Mesendoderm (in vitro differentiated cells): ENCODE measurements around the gene RASEF.

ENCODE experiments used
- DNase-seq: peaks from one replicate; pipeline ENCODE4 v3.0.0; 2013
- H2AK5ac ChIP-seq: 2 replicates; pipeline ENCODE4 v1.6.1; 2013; ENCODE audit warnings: low read length, inconsistent platforms
- H2BK120ac ChIP-seq: 2 replicates; pipeline ENCODE4 v1.6.1; 2013; ENCODE audit warnings: low read depth, mild to moderate bottlenecking, low read length, moderate library complexity, mixed read lengths
- H2BK15ac ChIP-seq: replicated peaks from 2 replicates; pipeline ENCODE4 v1.6.1; 2013; ENCODE audit warnings: low read depth, mild to moderate bottlenecking, moderate library complexity
- H2BK5ac ChIP-seq: 2 replicates; pipeline ENCODE4 v1.6.1; 2013; ENCODE audit warnings: low read length, inconsistent platforms
- H3K18ac ChIP-seq: 2 replicates; pipeline ENCODE4 v1.6.1; 2013; ENCODE audit warnings: mild to moderate bottlenecking, low read length, mixed read lengths
- H3K23ac ChIP-seq: one replicate; pipeline ENCODE4 v1.6.1; 2013; ENCODE audit warnings: low read length
- H3K27ac ChIP-seq: 2 replicates; pipeline ENCODE4 v1.5.1; 2013; ENCODE audit warnings: low read depth, mild to moderate bottlenecking, inconsistent platforms, low read length, moderate library complexity
- H3K27me3 ChIP-seq: 2 replicates; pipeline ENCODE4 v1.6.1; 2013; ENCODE audit warnings: low read length, control low read depth, mild to moderate bottlenecking, inconsistent platforms; ENCODE audit not compliant: insufficient read depth, poor library complexity
- H3K36me3 ChIP-seq: 2 replicates; pipeline ENCODE4 v1.6.1; 2013; ENCODE audit warnings: low read length, inconsistent platforms; ENCODE audit not compliant: control insufficient read depth, insufficient read depth
- H3K4ac ChIP-seq: one replicate; pipeline ENCODE4 v1.6.1; 2013; ENCODE audit warnings: low read depth, mild to moderate bottlenecking, low read length, moderate library complexity
- H3K4me1 ChIP-seq: 2 replicates; pipeline ENCODE4 v1.6.1; 2013; ENCODE audit warnings: low read depth, low read length, inconsistent platforms; ENCODE audit not compliant: control insufficient read depth
- H3K4me2 ChIP-seq: 2 replicates; pipeline ENCODE4 v1.6.1; 2013; ENCODE audit warnings: low read length
- H3K4me3 ChIP-seq: 2 replicates; pipeline ENCODE4 v1.5.1; 2013; ENCODE audit warnings: mild to moderate bottlenecking, low read length
- H3K56ac ChIP-seq: one replicate; pipeline ENCODE4 v1.6.1; 2013; ENCODE audit warnings: low read length
- H3K79me1 ChIP-seq: 2 replicates; pipeline ENCODE4 v1.6.1; 2013; ENCODE audit warnings: low read length, inconsistent platforms
- H3K79me2 ChIP-seq: 2 replicates; pipeline ENCODE4 v1.6.1; 2013; ENCODE audit warnings: mild to moderate bottlenecking, low read length; ENCODE audit not compliant: control insufficient read depth, insufficient read depth
- H3K9ac ChIP-seq: 2 replicates; pipeline ENCODE4 v1.6.1; 2013; ENCODE audit warnings: low read length, inconsistent platforms
- H4K5ac ChIP-seq: one replicate; pipeline ENCODE4 v1.6.1; 2013; ENCODE audit warnings: low read length
- H4K8ac ChIP-seq: one replicate; pipeline ENCODE4 v1.6.1; 2013; ENCODE audit warnings: low read depth, mild to moderate bottlenecking, control low read depth, low read length, moderate library complexity
- WGBS: extraction: QIAGEN DNeasy Blood & Tissue Kit; methylation state at CpG from one replicate; pipeline ENCODE4 v1.1.7; 2013; ENCODE audit warnings: low lambda C conversion rate, missing lambda C conversion rate; ENCODE audit not compliant: insufficient coverage; ENCODE audit errors: extremely low coverage; 5-methylcytosine and 5-hydroxymethylcytosine counted together

Gene RASEF

GRCh38 chr9:83035143-83035542 lies 27.8 kb downstream of the RASEF start:
- H3K79me1 ChIP-seq, result no peaks in the 10 kb centered on the region
- H2BK120ac ChIP-seq, result no peak overlapping the region
- H3K56ac ChIP-seq, result no peak overlapping the region
- H3K27ac ChIP-seq, result no peak overlapping the region
- no peak overlapping the region for H3K9ac ChIP-seq
- no peak overlapping the region for H4K8ac ChIP-seq
- H3K27me3 ChIP-seq, result no peaks in the 10 kb centered on the region
- no peak overlapping the region for H2BK5ac ChIP-seq
- no peaks in the 10 kb centered on the region for H3K4me1 ChIP-seq
- H3K18ac ChIP-seq, result no peak overlapping the region
- no peak overlapping the region for H3K4me2 ChIP-seq
- no peak overlapping the region for H4K5ac ChIP-seq
- H3K4ac ChIP-seq, result no peak overlapping the region
- H3K36me3 ChIP-seq, result no peaks in the 10 kb centered on the region
- no peaks in the 10 kb centered on the region for H3K79me2 ChIP-seq
- no CpG with 5 or more reads among the region's 2 CpGs for WGBS
- H3K23ac ChIP-seq, result no peak overlapping the region
- no peak overlapping the region for H2AK5ac ChIP-seq
- DNase-seq, result no peak
- no peak overlapping the region for H2BK15ac ChIP-seq
- no peak overlapping the region for H3K4me3 ChIP-seq

- no peak overlapping the region for H2BK120ac ChIP-seq
- H3K4me1 ChIP-seq, result no peaks in the 10 kb centered on the region
- H4K5ac ChIP-seq, result no peak overlapping the region
- H3K27me3 ChIP-seq, result no peaks in the 10 kb centered on the region
- no peak overlapping the region for H3K4me3 ChIP-seq
- H3K56ac ChIP-seq, result no peak overlapping the region
- H3K4me2 ChIP-seq, result no peak overlapping the region
- no CpG with 5 or more reads among the region's 1 CpG for WGBS
- no peak overlapping the region for H3K23ac ChIP-seq
- no peak overlapping the region for H3K9ac ChIP-seq
- H3K4ac ChIP-seq, result no peak overlapping the region
- no peak overlapping the region for H2BK5ac ChIP-seq
- no peak overlapping the region for H4K8ac ChIP-seq
- no peak overlapping the region for H3K18ac ChIP-seq
- DNase-seq, result no peak
- no peak overlapping the region for H2AK5ac ChIP-seq
- no peaks in the 10 kb centered on the region for H3K36me3 ChIP-seq
- no peak overlapping the region for H3K27ac ChIP-seq
- H2BK15ac ChIP-seq, result no peak overlapping the region
- H3K79me2 ChIP-seq, result no peaks in the 10 kb centered on the region
- H3K79me1 ChIP-seq, result no peaks in the 10 kb centered on the region
These were observed 28.4 kb downstream of the RASEF start for GRCh38 chr9:83034587-83034986.

GRCh38 chr9:83034026-83034425 lies 28.9 kb downstream of the RASEF start:
- H2BK5ac ChIP-seq, result no peak overlapping the region
- no peaks in the 10 kb centered on the region for H3K79me1 ChIP-seq
- no peaks in the 10 kb centered on the region for H3K79me2 ChIP-seq
- no peak overlapping the region for H3K18ac ChIP-seq
- no peak overlapping the region for H3K23ac ChIP-seq
- no peak overlapping the region for H3K4me3 ChIP-seq
- no peak for DNase-seq
- H3K4ac ChIP-seq, result no peak overlapping the region
- no peak overlapping the region for H2AK5ac ChIP-seq
- no peak overlapping the region for H3K27ac ChIP-seq
- H3K4me2 ChIP-seq, result no peak overlapping the region
- H3K27me3 ChIP-seq, result no peaks in the 10 kb centered on the region
- no peak overlapping the region for H2BK15ac ChIP-seq
- no peak overlapping the region for H3K56ac ChIP-seq
- H3K36me3 ChIP-seq, result no peaks in the 10 kb centered on the region
- H2BK120ac ChIP-seq, result no peak overlapping the region
- H4K5ac ChIP-seq, result no peak overlapping the region
- H4K8ac ChIP-seq, result no peak overlapping the region
- no peaks in the 10 kb centered on the region for H3K4me1 ChIP-seq
- no CpG with 5 or more reads among the region's 1 CpG for WGBS
- no peak overlapping the region for H3K9ac ChIP-seq

- no peaks in the 10 kb centered on the region for H3K36me3 ChIP-seq
- no peak overlapping the region for H2BK15ac ChIP-seq
- no peak for DNase-seq
- no peak overlapping the region for H3K56ac ChIP-seq
- no CpG with 5 or more reads among the region's 3 CpGs for WGBS
- H3K4me2 ChIP-seq, result no peak overlapping the region
- H4K8ac ChIP-seq, result no peak overlapping the region
- no peak overlapping the region for H3K9ac ChIP-seq
- H3K4me3 ChIP-seq, result no peak overlapping the region
- no peak overlapping the region for H4K5ac ChIP-seq
- H3K79me1 ChIP-seq, result no peaks in the 10 kb centered on the region
- no peak overlapping the region for H3K23ac ChIP-seq
- no peaks in the 10 kb centered on the region for H3K79me2 ChIP-seq
- H2BK120ac ChIP-seq, result no peak overlapping the region
- H2BK5ac ChIP-seq, result no peak overlapping the region
- H3K27ac ChIP-seq, result no peak overlapping the region
- no peaks in the 10 kb centered on the region for H3K27me3 ChIP-seq
- no peaks in the 10 kb centered on the region for H3K4me1 ChIP-seq
- H3K18ac ChIP-seq, result no peak overlapping the region
- H2AK5ac ChIP-seq, result no peak overlapping the region
- no peak overlapping the region for H3K4ac ChIP-seq
These were observed 30.8 kb downstream of the RASEF start for GRCh38 chr9:83032065-83032625.

- no peak overlapping the region for H2BK15ac ChIP-seq
- H2BK5ac ChIP-seq, result no peak overlapping the region
- H3K4me3 ChIP-seq, result no peak overlapping the region
- H4K8ac ChIP-seq, result no peak overlapping the region
- H3K79me1 ChIP-seq, result no peaks in the 10 kb centered on the region
- no peak overlapping the region for H2AK5ac ChIP-seq
- no peak overlapping the region for H3K18ac ChIP-seq
- H3K27me3 ChIP-seq, result no peaks in the 10 kb centered on the region
- no peak overlapping the region for H3K4me2 ChIP-seq
- no peaks in the 10 kb centered on the region for H3K4me1 ChIP-seq
- no peak overlapping the region for H3K27ac ChIP-seq
- H3K4ac ChIP-seq, result no peak overlapping the region
- 100% methylated on average over 2 of the region's 6 CpGs for WGBS
- H3K79me2 ChIP-seq, result no peaks in the 10 kb centered on the region
- H3K36me3 ChIP-seq, result no peaks in the 10 kb centered on the region
- no peak overlapping the region for H2BK120ac ChIP-seq
- no peak overlapping the region for H3K9ac ChIP-seq
- no peak overlapping the region for H4K5ac ChIP-seq
- DNase-seq, result no peak
- H3K23ac ChIP-seq, result no peak overlapping the region
- H3K56ac ChIP-seq, result no peak overlapping the region
These were observed 32.4 kb downstream of the RASEF start for GRCh38 chr9:83030391-83031107.
